HepG2 (cell line): ENCODE results near the gene PXK. TPM values are rescaled to one million over a fixed set of nuclear protein-coding genes. Genes with fewer than 3 reads are reported as not detected.
A peak's percentile ranks its signal among the peaks of the same experiment; 100 is the strongest.

Source experiments
- ARNT2 ChIP-seq: sonication (generic); formaldehyde crosslinking; IDR thresholded peaks from 2 replicates; pipeline ENCODE4 v1.8.0; 2022; ENCODE audit warnings: mild to moderate bottlenecking, low read depth, missing genetic modification reagents, moderate library complexity
- BCL6 ChIP-seq: IDR thresholded peaks from 2 replicates; pipeline ENCODE4 v1.6.1; 2016; ENCODE audit warnings: missing genetic modification reagents, missing compliant biosample characterization
- GFI1 ChIP-seq: sonication (generic); formaldehyde crosslinking; IDR thresholded peaks from 2 replicates; pipeline ENCODE4 v1.5.0; 2020; ENCODE audit warnings: missing genetic modification reagents, mild to moderate bottlenecking, borderline replicate concordance
- GZF1 ChIP-seq: sonication (generic); formaldehyde crosslinking; IDR thresholded peaks from 2 replicates; pipeline ENCODE4 v1.5.1; 2020; ENCODE audit warnings: mild to moderate bottlenecking, missing genetic modification reagents
- HES4 ChIP-seq: sonication (generic); formaldehyde crosslinking; IDR thresholded peaks from 2 replicates; pipeline ENCODE4 v1.9.0; 2021; ENCODE audit warnings: mild to moderate bottlenecking, missing genetic modification reagents, borderline replicate concordance
- KLF12 ChIP-seq: sonication (generic); formaldehyde crosslinking; IDR thresholded peaks from 2 replicates; pipeline ENCODE4 v1.4.0; 2020; ENCODE audit warnings: missing genetic modification reagents, borderline replicate concordance
- MIER2 ChIP-seq: IDR thresholded peaks from 2 replicates; pipeline ENCODE4 v1.6.1; 2016; ENCODE audit warnings: missing biosample characterization, missing genetic modification reagents
- MLX ChIP-seq: IDR thresholded peaks from 2 replicates; pipeline ENCODE4 v1.6.1; 2016
- MYC ChIP-seq: sonication (generic); formaldehyde crosslinking; IDR thresholded peaks from 2 replicates; pipeline ENCODE4 v1.9.0; 2021; ENCODE audit warnings: missing genetic modification reagents, borderline replicate concordance
- NKX3-1 ChIP-seq: sonication (generic); formaldehyde crosslinking; IDR thresholded peaks from 2 replicates; pipeline ENCODE4 v1.5.0; 2020; ENCODE audit warnings: missing genetic modification reagents
- NR2C2 ChIP-seq: sonication (generic); formaldehyde crosslinking; IDR thresholded peaks from 2 replicates; pipeline ENCODE4 v1.4.0; 2020; ENCODE audit warnings: missing genetic modification reagents, mild to moderate bottlenecking, moderate library complexity, borderline replicate concordance
- RELA ChIP-seq: sonication (generic); formaldehyde crosslinking; IDR thresholded peaks from 2 replicates; pipeline ENCODE4 v1.4.0; 2020; ENCODE audit warnings: missing genetic modification reagents
- SOX6 ChIP-seq, 2 experiments: fragments of 450-650 bp in 1 of 2; sonication (generic) in 1 of 2; formaldehyde crosslinking in 1 of 2; IDR thresholded peaks; 2 replicates each; pipeline versions ENCODE4 v1.4.0 to v1.6.1; 2017 to 2020; ENCODE audit warnings: antibody characterized with exemption in 1 of 2, mild to moderate bottlenecking in 1 of 2, missing genetic modification reagents in 1 of 2
- ZBTB10 ChIP-seq: sonication (generic); formaldehyde crosslinking; IDR thresholded peaks from 2 replicates; pipeline ENCODE4 v1.4.0; 2020; ENCODE audit warnings: missing genetic modification reagents, borderline replicate concordance
- ZFP90 ChIP-seq: sonication (generic); formaldehyde crosslinking; IDR thresholded peaks from 2 replicates; pipeline ENCODE4 v1.8.0; 2022; ENCODE audit warnings: missing genetic modification reagents, mild to moderate bottlenecking, inconsistent platforms, borderline replicate concordance
- ZNF263 ChIP-seq: sonication (generic); formaldehyde crosslinking; IDR thresholded peaks from 2 replicates; pipeline ENCODE4 v1.4.0; 2020; ENCODE audit warnings: missing genetic modification reagents
- ZNF274 ChIP-seq: sonication (generic); formaldehyde crosslinking; IDR thresholded peaks from 2 replicates; pipeline ENCODE4 v1.5.1; 2020; ENCODE audit warnings: mild to moderate bottlenecking, missing genetic modification reagents
- ZNF30 ChIP-seq: sonication (generic); formaldehyde crosslinking; IDR thresholded peaks from 2 replicates; pipeline ENCODE4 v1.5.0; 2020; ENCODE audit warnings: mild to moderate bottlenecking, missing genetic modification reagents
- ZNF44 ChIP-seq: sonication (generic); formaldehyde crosslinking; IDR thresholded peaks from 2 replicates; pipeline ENCODE4 v1.5.1; 2020; ENCODE audit warnings: mild to moderate bottlenecking, missing genetic modification reagents
- ZNF83 ChIP-seq: sonication (generic); formaldehyde crosslinking; IDR thresholded peaks from 2 replicates; pipeline ENCODE4 v1.4.0; 2020; ENCODE audit warnings: missing genetic modification reagents, mild to moderate bottlenecking, borderline replicate concordance
- polyA plus RNA-seq, 8 experiments: library from polyadenylated mRNA; depleted of rRNA in 3 of 8; stranded (reverse) in 7 of 8; unstranded in 1 of 8; fragments of >200 nt; fragmentation: Illumina TruSeq in 4 of 8; extraction: Trizol in 4 of 8; gene quantifications; 2 replicates each; pipeline versions ENCODE4 v1.2.1 to v1.2.3, GENCODE V29; 2011 to 2016; ENCODE audit warnings: low read depth in 4 of 8, missing spikeins in 1 of 8, mixed read lengths in 1 of 8; ENCODE audit not compliant: insufficient read depth in 1 of 8
- total RNA-seq, 5 experiments: library from RNA; depleted of rRNA; stranded (reverse); fragments of >200 nt; fragmentation: Illumina TruSeq; extraction: Trizol; gene quantifications; 2 replicates each; pipeline ENCODE4 v1.2.3, GENCODE V29; 2016; ENCODE audit warnings: low read depth in 1 of 5
- TF ChIP-seq, protein P1 (sequence below): sonication (generic); formaldehyde crosslinking; IDR thresholded peaks from 2 replicates; pipeline ENCODE4 v1.5.1; 2020; ENCODE audit warnings: missing genetic modification reagents, mild to moderate bottlenecking, borderline replicate concordance

PXK gene
- total and polyA plus RNA-seq, 2 of the 13 experiments (the other 11 are each of a cell fraction or from before 2014, with no cell fraction given): 6.4 to 18.6 TPM

DNA sequence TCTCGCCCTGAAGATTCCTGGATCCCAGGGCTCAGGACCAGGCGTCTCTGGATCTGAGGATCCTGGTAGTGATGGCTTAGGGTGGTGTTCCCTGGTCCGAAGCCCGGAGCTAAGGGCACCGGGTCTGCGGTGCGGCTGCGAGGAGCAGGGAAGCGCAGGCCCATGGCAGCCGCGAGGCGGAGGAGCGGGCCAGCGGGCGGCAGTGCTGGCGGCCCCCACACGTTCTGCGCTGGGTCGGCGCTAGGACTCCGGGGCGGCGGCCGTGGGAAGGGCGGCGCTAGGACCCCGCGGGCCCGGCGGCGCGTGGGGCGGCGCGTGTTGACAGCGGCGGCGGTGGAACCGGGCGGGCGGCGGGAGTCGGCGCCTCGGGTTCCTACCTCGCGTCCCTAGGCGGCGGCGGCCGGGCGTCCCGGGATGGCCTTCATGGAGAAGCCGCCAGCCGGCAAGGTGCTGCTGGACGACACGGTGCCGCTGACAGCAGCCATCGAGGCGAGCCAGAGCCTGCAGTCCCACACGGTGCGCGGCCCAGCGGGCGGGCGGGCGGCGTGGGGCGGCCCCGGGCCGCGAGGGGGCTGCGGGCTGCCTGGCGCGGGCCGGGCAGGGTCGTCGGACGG is at the start of gene PXK (continued):
- TF ChIP-seq ZBTB10 (CRISPR knock-in tag) (no peak), RELA (no peak), ZFP90 (CRISPR knock-in tag) (no peak), ZNF274 (CRISPR knock-in tag) (no peak; the same call in 1 of the 2 replicates), ZNF30 (no peak), NKX3-1 (CRISPR knock-in tag) (no peak), HES4 (CRISPR knock-in tag) (no peak; the same call in 1 of the 2 replicates), ZNF263 (CRISPR knock-in tag) (no peak; the same call in 1 of the 2 replicates), MIER2 (CRISPR knock-in tag) (no peak), ARNT2 (CRISPR knock-in tag) (peak; percentile 88), MYC (CRISPR knock-in tag) (peak; percentile 75), SOX6 (IDR thresholded peaks at IDR 0.05) (no peak), SOX6 (CRISPR knock-in tag; IDR thresholded peaks at IDR 0.05) (no peak), KLF12 (CRISPR knock-in tag) (peak; percentile 44; the same call in 1 of the 2 replicates), MLX (CRISPR knock-in tag) (no peak), GZF1 (CRISPR knock-in tag) (no peak), BCL6 (no peak), GFI1 (CRISPR knock-in tag) (no peak; the same call in 1 of the 2 replicates), ZNF44 (CRISPR knock-in tag) (0 out of 2 replicates have a peak, but pooled peaks have one; percentile 40), NR2C2 (0 out of 2 replicates have a peak, but pooled peaks have one; percentile 15), ZNF83 (CRISPR knock-in tag) (0 out of 2 replicates have a peak, but pooled peaks have one; percentile 34)
- TF ChIP-seq, protein P1, sequence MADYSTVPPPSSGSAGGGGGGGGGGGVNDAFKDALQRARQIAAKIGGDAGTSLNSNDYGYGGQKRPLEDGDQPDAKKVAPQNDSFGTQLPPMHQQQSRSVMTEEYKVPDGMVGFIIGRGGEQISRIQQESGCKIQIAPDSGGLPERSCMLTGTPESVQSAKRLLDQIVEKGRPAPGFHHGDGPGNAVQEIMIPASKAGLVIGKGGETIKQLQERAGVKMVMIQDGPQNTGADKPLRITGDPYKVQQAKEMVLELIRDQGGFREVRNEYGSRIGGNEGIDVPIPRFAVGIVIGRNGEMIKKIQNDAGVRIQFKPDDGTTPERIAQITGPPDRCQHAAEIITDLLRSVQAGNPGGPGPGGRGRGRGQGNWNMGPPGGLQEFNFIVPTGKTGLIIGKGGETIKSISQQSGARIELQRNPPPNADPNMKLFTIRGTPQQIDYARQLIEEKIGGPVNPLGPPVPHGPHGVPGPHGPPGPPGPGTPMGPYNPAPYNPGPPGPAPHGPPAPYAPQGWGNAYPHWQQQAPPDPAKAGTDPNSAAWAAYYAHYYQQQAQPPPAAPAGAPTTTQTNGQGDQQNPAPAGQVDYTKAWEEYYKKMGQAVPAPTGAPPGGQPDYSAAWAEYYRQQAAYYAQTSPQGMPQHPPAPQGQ (CRISPR knock-in tag): no peak
